ENCODE results near the gene MAPT.

The MAPT gene

DNA sequence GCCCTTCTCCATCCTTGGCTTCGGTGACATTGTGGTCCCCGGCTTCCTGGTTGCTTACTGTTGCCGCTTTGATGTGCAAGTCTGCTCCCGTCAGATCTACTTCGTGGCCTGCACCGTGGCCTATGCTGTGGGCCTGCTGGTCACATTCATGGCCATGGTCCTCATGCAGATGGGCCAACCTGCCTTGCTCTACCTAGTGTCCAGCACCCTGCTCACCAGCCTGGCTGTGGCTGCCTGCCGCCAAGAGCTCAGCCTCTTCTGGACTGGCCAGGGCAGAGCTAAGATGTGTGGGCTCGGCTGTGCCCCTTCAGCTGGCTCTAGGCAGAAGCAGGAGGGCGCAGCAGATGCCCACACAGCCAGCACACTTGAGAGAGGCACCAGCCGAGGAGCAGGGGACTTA, 48.1 kb upstream of the MAPT start:
- no peaks in the 10 kb centered on the region for H3K9me3 ChIP-seq (ENCODE audit: insufficient read depth, low read length, severe bottlenecking)
- H3K27me3 ChIP-seq (ENCODE audit: insufficient read depth, low read length, poor library complexity): peaks cover 4% of the 10 kb centered on the region
- no peaks in the 10 kb centered on the region for H3K79me2 ChIP-seq (ENCODE audit: insufficient read depth, low read length)
- H2AFZ ChIP-seq (ENCODE audit: low read depth, low read length): no peak overlapping the region
- ATAC-seq (ENCODE audit: insufficient read depth, low read depth): no peak
- TF ChIP-seq CTCF (IDR thresholded peaks at IDR 0.05; ENCODE audit: borderline replicate concordance, extremely low read depth, low read length, poor library complexity, severe bottlenecking) (no peak), EZH2 (IDR thresholded peaks at IDR 0.05; ENCODE audit: borderline replicate concordance, low read depth, low read length, severe bottlenecking) (no peak)
- no peak overlapping the region for H3K27ac ChIP-seq (ENCODE audit: low read length)
- no peak overlapping the region for H3K4me3 ChIP-seq (ENCODE audit: low read depth in 1 of 2, low read length in 2 of 2)
- H4K20me1 ChIP-seq (ENCODE audit: insufficient read depth, low read length): peaks cover 9% of the 10 kb centered on the region
- H3K4me1 ChIP-seq (ENCODE audit: insufficient read depth, low read length): no peaks in the 10 kb centered on the region
- no peak for DNase-seq
- H3K4me2 ChIP-seq (ENCODE audit: insufficient read depth, low read length): no peak overlapping the region
- H3K36me3 ChIP-seq (ENCODE audit: insufficient read depth, low read length): no peaks in the 10 kb centered on the region
- H3K9ac ChIP-seq (ENCODE audit: low read depth, low read length): no peak overlapping the region

GRCh38 chr17:45846646-45847045, 47.7 kb upstream of the MAPT start:
- Histone ChIP-seq H3K9ac (ENCODE audit: low read depth, low read length) (no peak overlapping the region), H3K4me1 (ENCODE audit: insufficient read depth, low read length) (no peaks in the 10 kb centered on the region), H3K27me3 (ENCODE audit: insufficient read depth, low read length, poor library complexity) (peaks cover 9% of the 10 kb centered on the region), H3K4me2 (ENCODE audit: insufficient read depth, low read length) (no peak overlapping the region), H3K79me2 (ENCODE audit: insufficient read depth, low read length) (no peaks in the 10 kb centered on the region), H3K4me3 (ENCODE audit: low read depth in 1 of 2, low read length in 2 of 2) (no peak overlapping the region), H3K9me3 (ENCODE audit: insufficient read depth, low read length, severe bottlenecking) (no peaks in the 10 kb centered on the region), H4K20me1 (ENCODE audit: insufficient read depth, low read length) (peaks cover 11% of the 10 kb centered on the region), H3K36me3 (ENCODE audit: insufficient read depth, low read length) (no peaks in the 10 kb centered on the region), H2AFZ (ENCODE audit: low read depth, low read length) (no peak overlapping the region), H3K27ac (ENCODE audit: low read length) (no peak overlapping the region)
- TF ChIP-seq EZH2 (IDR thresholded peaks at IDR 0.05; ENCODE audit: borderline replicate concordance, low read depth, low read length, severe bottlenecking): no peak
- no peak for TF ChIP-seq CTCF (IDR thresholded peaks at IDR 0.05; ENCODE audit: borderline replicate concordance, extremely low read depth, low read length, poor library complexity, severe bottlenecking)
- DNase-seq: no peak
- no peak for ATAC-seq (ENCODE audit: insufficient read depth, low read depth)

DNA sequence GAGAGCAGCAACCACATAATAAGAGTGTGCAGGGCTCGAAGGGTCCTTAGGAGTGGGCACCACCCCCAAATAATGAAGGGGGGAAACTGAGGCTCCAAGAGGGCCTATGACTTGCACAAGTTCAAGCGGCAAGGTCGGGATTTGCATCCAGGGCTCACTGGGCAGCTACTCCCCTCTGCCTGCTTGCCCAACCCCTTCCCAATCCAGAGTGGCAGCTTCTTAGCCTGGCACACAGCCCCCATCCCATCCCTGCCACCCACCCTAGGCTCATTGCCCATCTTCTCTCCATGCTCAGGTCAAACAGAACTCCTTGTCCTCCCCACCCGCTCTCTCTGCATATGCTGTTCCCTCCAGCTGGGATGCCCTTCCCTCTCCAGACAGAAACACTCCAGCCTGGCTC, 47.3 kb upstream of the MAPT start:
- Histone ChIP-seq H4K20me1 (ENCODE audit: insufficient read depth, low read length) (peaks cover 11% of the 10 kb centered on the region), H3K4me3 (ENCODE audit: low read depth in 1 of 2, low read length in 2 of 2) (no peak overlapping the region), H3K9ac (ENCODE audit: low read depth, low read length) (no peak overlapping the region), H3K9me3 (ENCODE audit: insufficient read depth, low read length, severe bottlenecking) (no peaks in the 10 kb centered on the region), H3K4me1 (ENCODE audit: insufficient read depth, low read length) (no peaks in the 10 kb centered on the region), H3K4me2 (ENCODE audit: insufficient read depth, low read length) (no peak overlapping the region), H3K27me3 (ENCODE audit: insufficient read depth, low read length, poor library complexity) (peaks cover 13% of the 10 kb centered on the region), H3K79me2 (ENCODE audit: insufficient read depth, low read length) (no peaks in the 10 kb centered on the region), H3K36me3 (ENCODE audit: insufficient read depth, low read length) (no peaks in the 10 kb centered on the region), H3K27ac (ENCODE audit: low read length) (no peak overlapping the region), H2AFZ (ENCODE audit: low read depth, low read length) (no peak overlapping the region)
- TF ChIP-seq EZH2 (IDR thresholded peaks at IDR 0.05; ENCODE audit: borderline replicate concordance, low read depth, low read length, severe bottlenecking): no peak
- TF ChIP-seq CTCF (IDR thresholded peaks at IDR 0.05; ENCODE audit: borderline replicate concordance, extremely low read depth, low read length, poor library complexity, severe bottlenecking): no peak
- DNase-seq (no peak), ATAC-seq (ENCODE audit: insufficient read depth, low read depth) (no peak)

DNA sequence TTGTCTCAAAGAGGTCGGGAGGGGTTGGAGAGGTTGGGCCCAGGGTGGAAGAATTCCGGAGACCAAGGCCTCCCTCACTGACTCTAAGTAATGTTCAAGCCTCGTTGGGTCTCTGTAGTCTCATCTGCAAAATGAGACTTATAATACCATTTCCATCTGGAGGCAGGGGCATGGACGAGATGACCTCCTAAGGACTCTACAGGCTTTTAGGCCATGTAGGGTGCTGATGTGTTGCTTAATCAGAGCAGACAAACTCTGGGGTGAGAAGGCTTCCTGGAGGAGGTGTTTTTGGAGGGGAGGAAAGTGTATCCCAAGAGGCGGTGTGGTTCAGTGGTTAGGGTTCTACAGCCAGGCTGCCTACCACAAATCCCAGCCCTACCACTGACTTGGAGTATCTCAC, 46.6 kb upstream of the MAPT start:
- peaks cover 14% of the 10 kb centered on the region for H3K27me3 ChIP-seq (ENCODE audit: insufficient read depth, low read length, poor library complexity)

More for the DNA sequence above, 46.6 kb upstream of the MAPT start:
- Histone ChIP-seq H3K4me1 (ENCODE audit: insufficient read depth, low read length) (no peaks in the 10 kb centered on the region), H3K36me3 (ENCODE audit: insufficient read depth, low read length) (no peaks in the 10 kb centered on the region), H3K9me3 (ENCODE audit: insufficient read depth, low read length, severe bottlenecking) (no peaks in the 10 kb centered on the region), H3K79me2 (ENCODE audit: insufficient read depth, low read length) (no peaks in the 10 kb centered on the region), H3K9ac (ENCODE audit: low read depth, low read length) (no peak overlapping the region), H2AFZ (ENCODE audit: low read depth, low read length) (no peak overlapping the region), H3K4me2 (ENCODE audit: insufficient read depth, low read length) (no peak overlapping the region), H3K4me3 (ENCODE audit: low read depth in 1 of 2, low read length in 2 of 2) (no peak overlapping the region), H3K27ac (ENCODE audit: low read length) (no peak overlapping the region), H4K20me1 (ENCODE audit: insufficient read depth, low read length) (peaks cover 11% of the 10 kb centered on the region)
- no peak for DNase-seq
- TF ChIP-seq EZH2 (IDR thresholded peaks at IDR 0.05; ENCODE audit: borderline replicate concordance, low read depth, low read length, severe bottlenecking) (no peak), CTCF (IDR thresholded peaks at IDR 0.05; ENCODE audit: borderline replicate concordance, extremely low read depth, low read length, poor library complexity, severe bottlenecking) (no peak)
- no peak for ATAC-seq (ENCODE audit: insufficient read depth, low read depth)
